HG02884 (cell line): Measurements from ENCODE around the gene GCLC.
"Not testable (repeated sequence)": the region's sequence is repeated elsewhere in the genome, so short reads cannot be mapped to it uniquely, and the experiment has no call there.

Experiments used
- ATAC-seq: cut with Tn5 transposase; IDR thresholded peaks from one replicate; pipeline ENCODE4 v1.9.1; 2021; ENCODE audit warnings: mild to moderate bottlenecking, moderate library complexity; ENCODE audit not compliant: unreplicated experiment

GCLC gene

DNA sequence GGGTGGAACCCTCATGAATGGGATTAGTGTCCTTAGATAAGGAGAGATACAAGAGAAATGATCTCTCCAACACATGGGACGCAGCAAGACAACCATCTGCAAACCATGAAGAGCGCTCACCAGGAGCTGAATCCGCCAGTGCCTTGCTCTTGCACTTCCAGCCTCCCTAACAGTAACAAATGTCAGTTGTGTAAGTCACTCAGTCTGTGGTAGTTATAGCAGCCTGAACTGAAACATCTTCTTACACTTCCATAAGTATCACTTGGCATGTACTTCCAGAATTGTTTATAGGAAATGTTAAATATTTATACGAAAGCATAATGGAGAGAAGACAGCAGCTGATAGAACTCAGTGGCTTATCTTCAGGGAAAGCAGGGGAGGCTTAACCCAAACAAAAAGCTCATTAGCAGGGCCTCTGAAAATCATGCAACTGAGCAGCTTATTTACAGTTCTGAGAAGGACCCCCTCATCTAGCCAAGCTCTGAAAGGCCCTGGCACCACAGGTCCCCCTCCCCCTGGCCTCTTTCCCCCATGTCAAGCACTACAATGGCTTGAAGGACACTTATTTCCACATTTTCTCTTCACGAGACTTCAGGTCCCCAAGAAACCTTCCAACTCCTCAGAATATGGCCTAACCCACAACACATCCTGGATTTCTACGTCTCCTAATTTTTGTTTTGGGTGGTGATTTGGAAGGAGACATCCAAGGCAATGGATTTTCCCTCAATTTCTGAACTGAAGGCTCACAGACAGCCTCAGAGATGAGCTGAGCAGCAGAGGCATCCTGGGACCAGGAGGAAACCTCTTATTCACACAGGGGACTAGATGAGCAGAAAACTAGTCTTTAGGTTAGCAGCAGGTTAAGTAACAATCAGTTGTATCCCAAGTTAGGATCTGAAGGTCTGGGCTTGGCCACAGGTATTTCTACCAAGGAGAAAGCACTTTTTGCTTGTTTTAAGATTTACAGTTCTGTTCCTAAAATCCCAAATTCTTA lies 49.1 kb downstream of the GCLC start:
- ATAC-seq: no peak

DNA sequence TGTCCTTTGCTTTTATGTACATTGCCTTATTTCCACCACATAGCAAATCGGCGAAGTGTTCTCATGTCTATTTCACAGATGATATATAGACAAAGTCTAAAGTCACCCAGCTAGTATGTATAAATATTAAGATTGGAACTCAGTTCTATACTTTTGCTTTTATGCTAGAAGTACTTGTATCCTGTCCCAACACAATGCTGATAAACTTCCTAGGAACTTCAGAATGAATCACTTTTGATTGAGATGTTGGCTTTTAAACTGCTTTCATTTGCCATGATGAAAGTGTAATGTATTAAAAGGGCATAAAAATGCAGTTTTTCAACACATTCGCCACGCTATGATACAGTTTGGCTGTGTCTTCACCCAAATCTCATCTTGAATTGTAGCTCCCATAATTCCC lies 50.8 kb downstream of the GCLC start:
- no peak for ATAC-seq

DNA sequence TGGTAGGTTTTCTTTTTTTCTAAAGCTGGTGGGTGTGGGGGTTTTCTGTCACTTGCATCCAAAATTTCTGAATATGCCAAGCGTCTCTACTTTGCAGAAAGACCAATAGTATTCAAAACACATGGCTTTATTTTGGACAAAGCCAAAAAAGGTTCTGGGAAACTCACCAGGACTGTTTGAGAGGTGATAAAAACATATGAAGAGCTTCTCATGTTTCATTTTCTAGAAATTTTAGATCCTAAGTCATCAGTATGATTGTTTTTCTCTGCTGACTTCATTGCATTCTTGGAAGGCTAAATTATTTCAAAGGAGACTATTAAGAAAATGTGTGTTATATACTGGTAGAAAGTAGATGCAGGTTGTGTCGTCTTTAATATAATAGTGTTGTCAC lies 51.3 kb downstream of the GCLC start:
- ATAC-seq: no peak

DNA sequence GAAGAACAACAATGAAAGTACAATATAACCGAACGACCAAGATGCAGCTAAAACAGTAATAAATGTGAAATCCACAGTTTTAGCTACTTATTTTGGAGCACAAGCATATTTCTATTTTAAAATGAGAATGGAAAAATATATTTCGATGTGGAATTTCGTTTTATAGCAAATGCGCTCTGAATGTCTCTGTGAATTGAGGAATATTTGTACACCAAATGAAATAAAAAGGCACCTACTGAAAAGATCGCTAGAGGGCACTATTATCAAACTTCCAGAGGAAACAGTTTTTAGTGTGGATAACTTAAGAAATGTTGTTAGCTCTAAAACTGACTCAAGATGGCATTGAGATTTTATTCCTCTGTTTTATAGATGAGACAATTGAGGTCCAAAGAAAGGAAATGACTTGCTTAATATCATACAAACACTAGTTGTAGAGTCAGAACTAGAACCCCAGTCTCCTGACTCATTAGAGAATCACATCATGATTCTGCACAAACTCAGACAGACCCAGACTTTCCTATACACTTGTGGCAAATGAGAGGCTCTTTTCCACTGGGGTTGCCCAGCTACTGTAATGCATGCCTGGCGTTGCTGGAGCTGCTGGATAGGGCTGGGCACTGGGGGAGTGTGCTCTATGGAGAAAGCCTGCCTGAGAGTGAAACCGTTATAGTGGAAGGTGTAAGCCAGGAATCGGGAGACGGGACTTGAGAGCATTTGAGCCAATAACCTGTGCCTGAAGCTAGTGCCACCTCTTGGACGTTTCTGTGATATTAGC lies 51.9 kb downstream of the GCLC start:
- ATAC-seq: no peak

DNA sequence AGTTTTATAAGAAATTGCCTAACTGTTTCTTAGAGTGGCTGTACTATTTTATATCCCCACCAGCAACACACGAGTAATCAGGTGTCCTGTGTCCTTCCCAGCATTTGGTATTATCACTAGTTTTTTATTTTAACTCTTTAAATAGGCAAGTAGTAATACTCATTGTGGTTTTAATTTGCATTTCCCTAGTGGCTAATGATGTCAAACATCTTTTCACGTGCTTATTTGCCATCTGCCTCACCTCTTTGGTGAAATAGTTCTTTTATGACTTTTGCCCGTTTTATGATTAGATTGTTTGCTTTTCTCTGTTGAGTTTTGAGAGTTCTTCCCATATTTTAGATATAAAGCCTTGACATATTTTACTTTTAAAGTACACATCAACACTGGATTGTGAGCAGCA lies 57.8 kb downstream of the GCLC start:
- no peak for ATAC-seq

DNA sequence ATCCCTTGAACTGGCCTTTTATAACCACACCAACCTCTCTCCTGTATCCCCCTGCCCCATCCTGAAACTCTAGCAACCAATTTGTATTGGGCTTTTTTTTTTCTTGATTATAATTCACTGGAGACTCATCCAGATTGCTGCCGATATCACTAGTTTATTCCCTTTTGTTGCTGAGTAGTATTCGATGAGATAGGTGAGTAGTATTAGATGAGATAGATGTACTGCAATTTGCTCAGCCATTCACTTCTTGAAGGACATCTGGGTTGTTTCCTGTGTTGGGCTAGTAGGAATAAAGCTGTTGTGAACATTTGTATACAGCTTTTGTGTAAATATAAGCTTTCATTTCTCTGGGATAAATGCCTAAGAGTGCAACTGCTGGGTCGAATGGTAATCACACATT lies 58.2 kb downstream of the GCLC start:
- ATAC-seq: no peak

DNA sequence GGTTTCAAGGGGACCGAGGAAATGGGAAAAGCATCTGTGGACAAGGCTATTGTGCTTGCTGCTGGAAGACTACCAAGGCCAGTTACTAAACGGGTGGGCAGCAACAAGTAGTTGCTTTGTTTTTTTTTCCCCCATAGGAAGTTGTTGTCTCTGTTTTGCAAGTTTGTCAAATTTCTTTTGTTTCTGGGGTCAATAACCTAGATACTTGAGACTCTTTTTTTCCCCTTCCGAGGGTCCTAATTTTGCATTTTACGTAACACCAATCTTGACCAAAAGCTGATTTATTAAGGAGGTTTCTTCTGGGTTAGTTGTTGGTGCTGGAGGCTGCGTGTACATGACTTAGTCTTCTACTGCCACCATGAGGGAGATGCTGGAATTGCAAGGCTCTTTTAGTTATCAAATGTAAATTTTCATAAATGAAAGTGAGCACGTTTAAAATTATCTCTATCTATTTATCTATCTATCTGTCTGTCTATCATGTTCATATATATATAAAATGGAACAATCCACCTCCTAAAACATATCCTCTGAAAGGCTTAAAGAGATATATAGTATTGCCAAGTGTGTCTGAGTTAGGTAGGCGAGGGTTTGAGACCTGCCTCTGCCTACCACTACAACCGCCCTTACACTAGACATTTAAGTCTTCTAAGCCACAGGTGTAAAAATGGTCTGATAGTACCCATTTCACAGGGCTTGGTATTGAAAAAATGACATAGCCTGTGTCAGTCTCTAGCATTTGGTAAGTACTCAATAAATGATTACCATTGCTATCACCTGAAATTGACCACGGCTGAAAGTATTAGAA lies 60.2 kb downstream of the GCLC start:
- ATAC-seq: no peak

DNA sequence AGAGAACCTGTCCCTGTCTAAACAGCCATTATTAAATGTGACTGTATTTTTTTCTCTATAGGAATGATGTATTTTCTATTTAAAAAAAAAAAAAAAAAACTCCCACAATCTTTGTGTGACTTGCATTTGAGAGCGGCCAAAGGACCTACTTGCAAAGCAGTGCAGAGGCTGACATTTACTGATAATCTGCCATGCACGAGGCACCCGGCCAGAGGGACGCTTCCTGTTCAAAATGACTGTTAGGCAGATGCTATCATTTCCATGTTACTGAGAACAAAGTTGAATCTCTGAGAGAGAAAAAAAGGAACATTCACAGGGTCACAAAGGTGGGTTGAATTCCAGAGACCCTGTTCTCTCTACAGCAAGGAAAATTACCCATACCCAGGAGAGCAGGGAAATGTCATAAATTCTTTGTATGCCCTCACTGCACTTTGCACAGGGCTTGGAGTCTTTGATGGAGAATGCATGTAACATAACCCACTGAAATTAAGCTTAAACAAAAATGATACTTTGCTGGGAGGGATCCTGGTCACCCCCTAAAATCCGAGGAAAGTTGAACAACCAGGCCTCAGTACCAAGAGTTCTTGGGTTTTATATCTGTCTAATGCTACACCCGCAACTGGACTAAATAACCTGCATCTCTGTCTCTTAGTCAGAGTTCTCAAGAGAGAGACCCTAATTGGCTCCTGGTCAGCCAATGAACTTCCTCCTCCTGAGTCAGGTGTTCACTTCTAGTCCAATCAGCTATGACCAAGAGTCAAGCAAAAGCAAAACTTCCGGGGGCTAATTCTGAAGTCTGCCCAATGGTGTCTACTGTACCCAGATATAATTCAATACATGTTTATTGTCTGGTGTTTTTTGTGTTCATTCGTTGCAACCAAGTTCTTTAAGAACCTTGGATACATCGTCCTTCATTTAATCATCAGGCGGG lies 61.2 kb downstream of the GCLC start:
- ATAC-seq: peak; percentile 65

DNA sequence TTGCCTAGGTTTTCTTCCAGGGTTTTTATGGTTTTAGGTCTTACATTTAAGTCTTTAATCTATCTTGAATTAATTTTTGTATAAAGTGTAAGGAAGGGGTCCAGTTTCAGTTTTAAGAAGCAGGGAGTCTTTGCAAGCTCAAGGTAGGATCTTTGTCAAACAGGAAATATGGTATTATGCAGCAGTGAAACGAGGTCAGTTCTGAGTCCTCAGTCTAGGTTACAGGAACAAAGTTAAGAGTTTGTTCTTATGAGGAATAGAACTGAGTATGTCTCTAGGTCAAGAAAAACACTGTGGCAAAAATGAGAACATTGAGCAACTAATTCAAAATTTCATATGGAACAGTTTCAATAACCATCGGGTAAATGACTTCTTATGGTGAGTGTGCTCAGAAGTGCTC lies 63.6 kb downstream of the GCLC start:
- no peak for ATAC-seq

DNA sequence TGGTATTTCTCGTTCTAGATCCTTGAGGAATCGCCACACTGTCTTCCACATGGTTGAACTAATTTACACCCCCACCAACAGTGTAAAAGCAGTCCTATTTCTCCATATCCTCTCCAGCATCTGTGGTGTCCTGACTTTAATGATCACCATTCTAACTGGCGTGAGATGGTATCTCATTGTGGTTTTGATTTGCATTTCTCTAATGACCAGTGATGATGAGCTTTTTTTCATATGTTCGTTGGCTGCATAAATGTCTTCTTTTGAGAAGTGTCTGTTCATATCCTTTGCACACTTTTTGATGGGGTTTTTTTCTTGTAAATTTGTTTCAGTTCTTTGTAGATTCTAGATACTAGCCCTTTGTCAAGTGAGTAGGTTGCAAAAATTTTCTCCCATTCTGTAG lies 64.1 kb downstream of the GCLC start:
- not testable (repeated sequence) for ATAC-seq

DNA sequence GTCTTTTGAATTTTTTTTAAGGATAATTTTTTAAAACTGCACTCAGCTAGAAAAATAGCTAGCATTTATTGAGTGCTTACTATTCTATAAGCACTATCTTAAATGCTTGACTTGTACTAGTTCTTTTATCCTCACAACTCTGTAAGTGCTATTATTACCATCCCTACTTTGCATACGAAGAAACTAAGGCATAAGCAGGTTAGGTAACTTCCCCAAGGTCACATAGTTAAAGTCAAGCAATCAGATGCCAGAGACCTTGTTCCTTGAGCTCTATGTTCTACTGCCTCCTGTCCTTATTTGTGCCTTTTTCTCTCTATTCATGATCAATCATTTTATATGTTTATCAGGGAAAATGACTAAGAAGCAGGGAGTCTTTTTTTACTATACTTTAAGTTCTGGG lies 65.0 kb downstream of the GCLC start:
- no peak for ATAC-seq

DNA sequence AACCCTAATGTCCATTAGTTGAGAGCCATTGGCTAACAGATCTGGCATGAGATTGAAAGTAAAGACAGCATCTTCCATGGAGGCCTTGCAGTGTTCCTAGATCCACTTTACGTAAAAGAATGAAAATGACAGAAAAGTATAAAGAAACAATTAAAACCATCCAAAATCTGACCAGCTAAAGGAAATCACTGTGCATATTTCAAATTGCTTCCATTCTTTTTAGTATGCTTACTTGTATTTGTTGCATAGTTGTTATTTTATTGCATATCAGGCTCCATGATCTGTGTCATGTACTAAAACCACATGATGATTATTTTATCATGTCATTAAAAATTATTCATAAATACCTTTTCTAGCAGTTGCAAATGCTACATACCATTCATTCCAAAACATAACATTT lies 67.9 kb downstream of the GCLC start:
- ATAC-seq: no peak

DNA sequence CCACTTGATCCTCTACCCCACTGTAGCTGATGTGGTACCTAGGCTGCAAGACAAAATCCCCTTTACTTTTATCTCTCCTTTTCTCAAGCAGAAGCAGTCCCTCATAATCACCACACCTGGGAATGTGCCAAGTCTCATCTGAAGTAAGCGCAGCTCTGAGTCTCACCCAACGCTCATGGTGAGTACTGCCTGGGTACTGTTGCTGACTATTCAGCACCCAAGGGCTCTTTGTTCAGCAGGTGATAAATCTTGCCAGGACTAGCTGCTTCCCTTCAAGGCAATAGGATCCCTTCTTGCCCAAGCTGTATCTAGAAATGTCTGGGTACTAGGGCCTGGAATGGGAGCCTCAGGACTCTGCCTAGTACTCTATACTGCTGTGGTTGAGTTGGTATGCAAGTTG lies 70.9 kb downstream of the GCLC start:
- no peak for ATAC-seq

DNA sequence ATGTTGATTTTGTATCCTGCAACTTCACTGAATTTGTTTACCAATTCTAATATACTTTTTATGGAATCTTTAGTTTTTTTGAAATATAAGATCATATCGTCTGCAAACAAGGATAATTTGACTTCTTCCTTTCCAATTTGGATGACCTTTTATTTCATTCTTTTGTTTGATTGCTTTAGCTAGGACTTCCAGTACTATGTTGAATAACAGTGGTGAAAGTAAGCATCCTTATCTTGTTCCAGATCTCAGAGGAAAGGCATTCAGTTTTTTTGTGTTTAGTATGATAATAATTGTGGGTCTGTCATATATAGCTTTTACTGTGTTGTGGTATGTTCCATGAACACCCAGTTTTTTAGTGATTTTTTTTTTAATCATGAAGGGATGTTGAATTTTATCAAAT lies 75.7 kb downstream of the GCLC start:
- no peak for ATAC-seq

DNA sequence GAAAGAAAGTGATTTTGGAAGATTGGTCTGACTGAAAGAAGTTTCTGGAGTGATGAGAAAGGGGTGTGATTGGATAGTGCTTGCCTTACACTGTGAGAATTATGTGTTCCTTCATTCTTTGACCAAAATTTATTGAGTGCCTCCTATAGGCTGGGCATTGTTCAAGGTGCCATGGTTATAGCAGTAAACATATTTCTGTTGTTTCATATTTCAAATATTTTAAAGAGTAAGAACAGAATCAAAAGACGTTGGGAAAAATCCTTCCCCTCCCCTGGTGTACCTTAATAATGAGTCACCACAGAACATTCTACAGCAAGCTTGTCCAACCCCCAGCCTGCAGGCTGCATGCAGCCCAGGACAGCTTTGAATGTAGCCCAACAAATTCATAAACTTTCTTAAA lies 78.6 kb downstream of the GCLC start:
- no peak for ATAC-seq

DNA sequence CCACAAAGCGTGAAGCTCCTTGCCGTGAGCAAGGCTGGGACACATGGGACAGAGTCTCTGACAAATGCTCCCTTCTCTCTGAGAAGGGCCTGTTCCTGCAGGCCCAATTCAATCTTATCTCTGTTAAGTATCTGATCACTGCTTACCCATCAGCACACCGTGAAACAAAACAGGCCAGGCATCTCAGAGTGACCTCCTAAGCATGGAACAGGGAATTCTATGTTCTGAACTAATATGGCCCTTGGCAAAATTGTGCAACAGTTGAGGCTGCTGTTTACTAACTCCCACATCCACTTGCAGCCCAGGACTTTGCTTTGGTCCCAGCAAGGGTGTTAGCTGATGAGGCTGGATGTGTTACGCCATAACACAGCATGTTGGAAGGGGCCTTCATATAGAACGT lies 79.2 kb downstream of the GCLC start:
- ATAC-seq: no peak

DNA sequence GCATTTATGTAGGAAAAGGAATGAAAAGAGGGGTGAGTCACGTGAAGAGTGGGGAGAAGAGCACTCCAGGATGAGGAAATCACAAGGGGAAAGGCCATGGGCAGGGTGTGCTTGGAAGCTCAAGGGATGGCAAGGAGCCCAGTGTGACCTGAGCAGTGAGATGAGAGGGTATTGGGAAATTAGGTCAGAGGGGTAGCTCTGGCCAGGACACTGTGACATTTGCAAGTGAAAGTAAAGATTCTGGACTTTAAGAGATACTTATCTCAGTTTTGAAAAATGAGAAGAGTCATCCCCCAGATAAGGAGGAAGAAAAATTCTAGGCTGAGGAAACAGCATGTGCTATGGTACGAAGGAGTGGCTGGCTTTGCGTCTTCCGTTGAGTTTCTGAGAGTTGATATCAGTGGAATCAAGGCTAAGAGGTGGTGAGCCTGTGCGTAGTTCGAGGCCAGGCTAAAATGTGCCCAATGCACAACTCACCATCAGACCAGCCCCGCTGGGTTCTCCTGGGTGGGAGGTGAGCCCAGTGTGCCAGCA lies 79.9 kb downstream of the GCLC start:
- no peak for ATAC-seq

DNA sequence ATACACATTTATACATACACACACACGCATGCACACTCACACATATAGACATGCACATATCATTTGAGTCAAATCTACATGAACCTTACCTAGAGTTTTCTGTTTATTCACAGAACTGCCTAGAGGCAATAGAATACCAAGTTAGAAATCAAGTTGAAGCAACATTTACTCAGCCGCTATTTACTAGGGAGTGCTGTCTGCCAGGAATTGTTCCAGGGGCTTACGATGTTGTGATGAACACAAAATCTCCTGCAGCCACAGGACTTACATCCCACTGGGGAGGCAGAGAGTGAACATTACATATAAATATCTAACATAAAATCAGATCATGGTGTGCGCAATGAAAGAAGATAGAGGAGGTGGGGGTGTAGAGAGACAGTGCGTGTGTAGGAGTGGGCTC lies 80.4 kb downstream of the GCLC start:
- no peak for ATAC-seq

DNA sequence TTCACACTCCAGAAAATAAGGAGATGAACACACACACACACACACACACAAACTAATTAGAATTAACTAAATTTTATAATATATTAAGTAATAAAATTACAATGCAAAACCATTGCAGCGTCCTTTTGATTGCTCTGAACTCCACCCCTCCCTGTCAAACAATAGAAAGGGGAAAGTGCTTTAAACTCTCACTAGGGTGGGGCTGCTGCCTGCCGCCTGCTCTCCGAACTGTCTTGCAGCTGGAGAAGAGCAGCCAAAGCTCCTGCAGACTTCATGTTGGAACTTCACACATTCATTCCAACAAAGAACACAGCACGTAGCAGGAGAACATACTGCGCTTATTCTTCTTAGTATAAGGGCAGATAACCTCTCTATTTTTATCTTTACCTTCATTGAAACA lies 83.2 kb downstream of the GCLC start:
- peak; percentile 29 for ATAC-seq
